NOMO-1 treated with dmso at 0.1 percent for 144 hours (cell line): ENCODE data around the gene FADD.
"Not testable (repeated sequence)": the region's sequence is repeated elsewhere in the genome, so short reads cannot be mapped to it uniquely, and the experiment has no call there.

Experiments
- DNase-seq: peaks from one replicate; lab custom pipeline; 2025; ENCODE audit not compliant: unreplicated experiment; lab: John Stamatoyannopoulos, UW

FADD gene

DNA sequence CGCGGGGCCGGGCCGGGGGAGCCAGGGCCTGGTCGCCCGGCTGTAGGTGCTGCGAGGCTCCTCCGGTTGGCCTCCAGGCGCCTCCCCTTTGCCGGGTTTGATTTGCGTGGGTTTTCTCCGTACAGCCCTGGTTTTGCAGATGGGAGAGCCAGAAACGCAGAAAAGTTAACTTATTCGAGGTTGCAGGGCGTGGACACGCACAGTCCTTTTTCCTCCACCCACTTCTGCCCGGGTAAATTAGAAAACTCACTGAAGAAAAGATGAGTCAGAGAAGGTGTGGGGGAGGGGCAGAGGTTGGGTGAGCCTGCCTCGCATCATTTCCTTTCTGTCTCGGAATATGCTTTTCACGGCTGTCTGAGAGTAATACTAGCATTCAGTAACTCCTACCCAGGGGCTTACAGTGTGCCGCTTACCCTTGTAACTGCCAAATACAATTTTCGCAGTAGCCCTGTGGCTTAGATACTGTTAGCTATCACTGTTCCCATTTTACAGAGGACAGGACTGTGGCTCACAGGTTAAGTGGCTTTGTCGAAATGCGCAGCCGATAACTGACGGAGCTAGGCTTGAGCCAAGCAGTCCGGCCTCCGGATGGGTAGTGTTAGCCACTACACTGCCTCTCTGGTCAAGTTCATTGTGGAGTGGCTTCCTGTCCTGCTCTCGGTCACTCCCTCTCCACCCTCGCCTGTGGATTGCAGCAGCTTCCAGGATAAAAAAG lies 812 bp downstream of the FADD start:
- peak; percentile 77 for DNase-seq

DNA sequence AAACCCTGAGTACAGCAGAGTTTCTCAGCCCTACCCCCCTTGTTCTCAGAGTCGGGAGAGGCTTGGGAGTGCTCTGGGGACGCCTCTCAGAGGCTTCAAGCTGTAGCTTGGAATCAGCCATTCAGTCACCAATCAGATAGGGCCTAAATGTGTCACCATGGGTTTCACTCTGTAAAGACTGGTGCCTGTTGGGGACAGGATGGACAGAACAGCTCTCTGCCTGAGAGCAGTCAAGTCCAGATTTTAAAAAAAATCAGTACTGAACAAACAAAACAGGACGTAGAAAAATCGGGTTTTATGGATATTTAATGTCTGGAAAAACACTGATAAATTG lies 1.3 kb downstream of the FADD start:
- DNase-seq: no peak

DNA sequence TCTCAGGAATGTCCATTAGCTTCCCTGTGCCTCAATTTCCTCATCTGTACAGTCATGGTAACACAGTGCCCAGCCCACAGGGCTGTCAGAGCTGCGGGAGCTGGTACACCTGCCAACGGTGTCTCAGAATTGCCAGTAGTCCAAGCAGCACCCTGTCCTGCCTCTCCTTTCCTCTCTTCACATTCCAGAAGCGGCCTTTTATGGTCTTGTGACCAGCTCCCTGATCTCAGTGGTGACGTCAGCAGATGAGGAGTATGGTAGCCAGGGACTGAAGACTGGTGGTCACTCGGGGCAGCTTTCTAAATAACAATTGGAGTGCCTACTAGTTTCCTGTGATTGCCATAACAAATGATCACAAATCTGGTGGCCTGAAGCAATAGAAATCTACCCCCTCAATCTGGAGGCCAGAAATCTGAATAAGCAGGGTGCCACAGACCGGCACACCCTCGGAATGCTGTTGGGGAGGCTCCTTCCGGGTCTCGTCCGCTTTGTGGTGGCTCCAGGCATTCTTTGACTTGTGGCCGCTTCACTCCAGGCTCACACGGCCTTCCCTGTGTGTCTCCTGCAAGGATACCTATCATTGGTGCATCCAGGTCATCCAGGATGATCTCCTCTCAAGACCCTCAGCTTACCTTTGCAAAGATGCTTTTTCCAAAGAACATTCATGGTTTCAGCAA lies 2.1 kb downstream of the FADD start:
- no peak for DNase-seq

DNA sequence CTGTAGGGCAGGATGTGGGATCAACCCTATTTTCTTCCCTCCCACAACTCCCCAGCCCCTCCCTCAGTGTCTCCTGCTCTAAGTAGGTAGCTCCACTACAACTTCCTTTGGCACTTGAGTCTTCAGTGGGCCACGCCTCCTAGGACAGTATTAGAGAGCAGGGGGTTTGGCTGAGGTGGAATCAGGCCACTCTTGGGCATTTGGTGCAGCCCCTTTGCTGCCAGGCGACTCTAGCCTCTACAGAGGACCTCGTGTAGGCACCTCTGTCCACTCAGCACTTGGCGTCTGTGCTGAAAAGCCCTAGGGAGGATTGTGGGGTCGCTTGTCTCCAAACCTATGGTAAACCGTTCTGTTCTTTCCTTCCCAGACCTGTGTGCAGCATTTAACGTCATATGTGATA lies 2.7 kb downstream of the FADD start:
- DNase-seq: no peak

DNA sequence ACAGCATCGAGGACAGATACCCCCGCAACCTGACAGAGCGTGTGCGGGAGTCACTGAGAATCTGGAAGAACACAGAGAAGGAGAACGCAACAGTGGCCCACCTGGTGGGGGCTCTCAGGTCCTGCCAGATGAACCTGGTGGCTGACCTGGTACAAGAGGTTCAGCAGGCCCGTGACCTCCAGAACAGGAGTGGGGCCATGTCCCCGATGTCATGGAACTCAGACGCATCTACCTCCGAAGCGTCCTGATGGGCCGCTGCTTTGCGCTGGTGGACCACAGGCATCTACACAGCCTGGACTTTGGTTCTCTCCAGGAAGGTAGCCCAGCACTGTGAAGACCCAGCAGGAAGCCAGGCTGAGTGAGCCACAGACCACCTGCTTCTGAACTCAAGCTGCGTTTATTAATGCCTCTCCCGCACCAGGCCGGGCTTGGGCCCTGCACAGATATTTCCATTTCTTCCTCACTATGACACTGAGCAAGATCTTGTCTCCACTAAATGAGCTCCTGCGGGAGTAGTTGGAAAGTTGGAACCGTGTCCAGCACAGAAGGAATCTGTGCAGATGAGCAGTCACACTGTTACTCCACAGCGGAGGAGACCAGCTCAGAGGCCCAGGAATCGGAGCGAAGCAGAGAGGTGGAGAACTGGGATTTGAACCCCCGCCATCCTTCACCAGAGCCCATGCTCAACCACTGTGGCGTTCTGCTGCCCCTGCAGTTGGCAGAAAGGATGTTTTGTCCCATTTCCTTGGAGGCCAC lies 3.3 kb downstream of the FADD start:
- DNase-seq: no peak

DNA sequence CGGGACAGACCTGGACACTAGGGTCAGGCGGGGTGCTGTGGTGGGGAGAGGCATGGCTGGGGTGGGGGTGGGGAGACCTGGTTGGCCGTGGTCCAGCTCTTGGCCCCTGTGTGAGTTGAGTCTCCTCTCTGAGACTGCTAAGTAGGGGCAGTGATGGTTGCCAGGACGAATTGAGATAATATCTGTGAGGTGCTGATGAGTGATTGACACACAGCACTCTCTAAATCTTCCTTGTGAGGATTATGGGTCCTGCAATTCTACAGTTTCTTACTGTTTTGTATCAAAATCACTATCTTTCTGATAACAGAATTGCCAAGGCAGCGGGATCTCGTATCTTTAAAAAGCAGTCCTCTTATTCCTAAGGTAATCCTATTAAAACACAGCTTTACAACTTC lies 3.9 kb downstream of the FADD start:
- no peak for DNase-seq

DNA sequence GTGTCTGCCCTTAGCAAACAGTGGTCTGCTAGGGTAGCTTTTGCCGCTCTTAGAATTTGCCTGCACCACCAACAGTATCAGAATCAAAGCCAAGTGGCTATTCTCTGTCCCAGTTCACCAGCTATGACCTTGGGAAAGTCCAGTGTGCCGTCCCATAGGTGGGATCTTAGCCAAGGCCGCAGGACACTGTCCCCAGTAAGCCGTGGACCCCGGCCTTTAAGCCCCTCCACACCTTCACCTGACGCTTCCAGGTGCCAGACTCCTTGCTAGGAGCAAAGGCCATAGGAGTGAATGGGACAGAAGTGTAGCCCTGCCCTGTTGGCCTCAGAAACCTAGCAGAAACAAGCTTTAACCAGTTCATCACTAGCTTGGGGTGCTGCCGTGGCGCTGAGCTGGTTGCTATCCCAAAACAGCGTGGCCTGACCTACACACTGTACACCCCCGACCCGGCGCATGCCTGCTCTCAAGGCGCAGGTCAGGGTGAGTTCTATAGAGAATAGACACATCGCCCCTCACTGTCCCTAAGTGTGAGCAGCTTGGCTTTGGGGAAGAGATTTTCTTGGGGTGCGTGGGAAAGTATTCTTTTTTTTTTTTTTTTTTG lies 4.5 kb downstream of the FADD start:
- no peak for DNase-seq

DNA sequence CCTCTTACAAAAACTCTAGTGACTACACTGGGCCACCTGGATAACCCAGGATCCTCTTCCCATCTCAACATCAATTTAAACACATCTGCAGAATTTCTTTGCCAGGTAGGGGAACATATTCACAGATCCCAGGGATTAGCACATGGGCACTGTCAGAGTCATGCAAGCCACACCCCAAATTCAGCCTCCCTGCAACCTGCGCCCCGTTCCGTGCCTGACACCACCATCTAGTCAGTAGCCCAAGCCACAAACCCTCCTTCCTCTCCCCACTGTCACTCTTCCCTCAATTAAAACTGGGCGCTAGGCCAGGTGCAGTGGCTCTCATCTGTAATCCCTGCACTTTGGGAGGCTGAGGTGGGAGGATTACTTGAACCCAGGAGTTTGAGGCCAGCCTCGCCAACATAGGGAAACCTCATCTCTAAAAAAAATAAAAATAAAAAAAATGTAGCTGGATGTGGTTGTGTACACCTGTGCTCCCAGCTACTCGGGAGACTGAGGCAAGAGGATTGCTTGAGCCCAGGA lies 6.4 kb downstream of the FADD start:
- DNase-seq: no peak

DNA sequence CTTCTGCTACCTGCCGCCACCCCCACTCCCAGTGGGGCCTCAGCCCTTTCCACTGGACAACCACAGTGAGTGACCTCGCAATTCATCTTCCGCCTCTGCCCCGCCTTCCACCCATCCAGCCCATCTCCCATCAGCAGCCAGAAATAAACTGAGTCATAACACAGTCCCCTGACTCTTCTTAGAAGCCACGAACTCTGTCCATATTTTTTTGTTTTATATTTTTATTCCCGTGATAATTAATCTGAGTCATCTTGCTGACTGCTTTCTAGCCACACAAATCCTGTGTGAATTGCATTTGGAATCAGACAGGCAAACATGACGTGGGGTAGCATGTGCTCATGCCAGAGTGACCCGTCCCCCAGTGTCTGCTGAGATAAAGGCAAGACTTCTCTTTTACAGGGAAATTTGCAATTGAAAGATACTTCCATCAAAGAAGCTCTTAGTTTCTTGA lies 7.0 kb downstream of the FADD start:
- DNase-seq: no peak

DNA sequence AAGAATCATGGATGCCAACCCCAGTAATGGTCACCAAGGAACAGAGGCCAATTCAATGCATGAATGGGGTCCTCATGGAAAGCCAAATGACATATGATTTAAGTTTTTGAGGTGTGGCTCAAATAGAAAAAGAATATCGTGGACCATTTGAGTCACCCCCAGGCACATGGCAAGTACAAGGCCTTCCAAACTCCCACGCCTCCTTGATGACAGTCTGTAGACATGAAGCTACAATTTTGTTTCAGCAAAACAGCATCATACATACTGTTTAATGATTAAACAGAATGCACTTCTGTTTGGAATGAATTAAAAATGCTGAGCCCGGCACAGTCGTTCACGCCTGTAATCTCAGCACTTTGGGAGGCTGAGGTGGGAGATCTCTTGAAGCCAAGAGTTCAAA lies 7.4 kb downstream of the FADD start:
- no peak for DNase-seq

DNA sequence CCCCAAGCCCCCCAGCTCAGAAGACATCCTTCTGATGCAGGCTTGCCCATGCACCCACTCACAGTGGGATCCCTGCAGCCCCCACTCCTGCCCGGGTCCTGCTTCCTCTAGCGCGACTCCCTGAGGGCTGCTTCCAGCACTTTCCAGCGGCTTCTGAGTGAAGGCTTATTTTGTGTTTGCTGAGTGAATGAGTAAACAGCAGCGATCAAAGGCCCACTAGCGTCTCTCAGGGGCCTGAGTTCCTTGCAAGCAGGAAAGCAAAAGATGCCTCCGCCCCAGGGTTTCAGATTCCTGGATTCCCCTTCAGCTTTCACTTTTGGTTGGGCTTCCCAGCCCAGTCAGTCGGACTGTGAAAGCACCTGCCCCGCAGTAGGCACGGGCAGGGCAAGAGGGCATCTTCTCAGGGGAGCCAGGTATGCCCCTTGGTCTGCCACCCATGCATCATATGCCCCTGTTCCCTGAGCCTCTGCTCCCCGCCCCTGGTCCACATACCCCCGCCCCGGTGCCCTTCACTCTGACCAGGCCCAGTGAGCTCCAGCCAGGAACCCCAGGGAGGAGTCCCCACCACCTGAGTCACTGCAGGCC lies 9.2 kb downstream of the FADD start:
- no peak for DNase-seq

DNA sequence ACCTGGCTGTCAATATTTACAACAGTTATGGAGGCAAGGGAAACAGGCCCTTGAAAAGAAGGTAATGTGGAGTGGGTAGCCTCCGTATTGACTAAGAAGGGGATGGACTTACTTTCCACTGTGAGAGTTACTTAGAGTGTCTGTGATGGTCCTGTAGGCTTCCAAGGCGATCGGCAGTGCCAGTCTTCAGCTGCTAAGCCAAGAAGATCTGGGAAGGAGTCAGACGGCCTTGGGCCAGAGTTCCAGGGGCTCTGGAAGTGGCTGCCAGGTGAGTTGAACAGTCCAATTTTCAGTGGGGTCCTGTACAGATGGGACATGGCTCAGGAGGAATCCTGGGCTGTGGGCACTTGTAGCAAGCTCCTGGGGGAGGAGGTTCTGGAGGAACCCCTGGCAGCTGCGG lies 14.3 kb downstream of the FADD start:
- not testable (repeated sequence) for DNase-seq

DNA sequence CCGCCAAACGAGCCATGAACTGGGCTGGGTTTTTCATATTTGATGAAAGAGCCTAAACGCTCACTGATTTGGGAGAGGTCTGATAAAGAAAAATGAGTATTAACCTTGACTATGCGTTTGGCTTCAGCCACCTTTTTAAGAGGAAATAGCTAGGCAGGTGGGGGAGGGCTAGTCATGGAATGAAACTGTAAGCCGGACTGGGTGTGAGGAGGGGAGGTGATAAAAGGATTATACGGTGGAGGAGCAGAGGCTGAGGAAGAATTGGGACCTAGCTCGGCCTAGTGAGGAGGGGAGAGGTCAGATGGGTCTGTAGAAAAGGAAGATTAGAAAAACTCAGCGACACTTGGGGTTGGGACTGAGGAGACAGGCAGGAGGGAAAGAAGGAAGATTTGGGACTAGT lies 15.0 kb downstream of the FADD start:
- DNase-seq: not testable (repeated sequence)

DNA sequence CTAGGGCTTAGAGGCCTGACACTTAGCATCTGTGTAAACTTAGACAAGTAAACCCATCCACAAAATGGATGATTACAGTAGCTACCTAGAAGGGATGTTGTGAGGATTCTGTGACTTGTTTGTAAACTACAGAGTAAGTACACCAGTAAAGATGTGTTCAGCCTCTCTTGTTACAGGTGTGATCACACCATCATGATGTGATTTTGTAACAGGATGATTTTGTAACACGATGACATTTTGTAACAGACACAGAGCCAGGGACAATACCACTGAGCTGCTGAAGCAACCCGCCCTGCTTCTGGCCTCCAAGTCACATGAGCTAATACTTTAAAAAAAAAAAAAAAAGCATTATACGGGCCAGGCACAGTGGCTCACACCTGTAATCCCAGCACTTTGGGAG lies 17.0 kb downstream of the FADD start:
- peak; percentile 17 for DNase-seq

DNA sequence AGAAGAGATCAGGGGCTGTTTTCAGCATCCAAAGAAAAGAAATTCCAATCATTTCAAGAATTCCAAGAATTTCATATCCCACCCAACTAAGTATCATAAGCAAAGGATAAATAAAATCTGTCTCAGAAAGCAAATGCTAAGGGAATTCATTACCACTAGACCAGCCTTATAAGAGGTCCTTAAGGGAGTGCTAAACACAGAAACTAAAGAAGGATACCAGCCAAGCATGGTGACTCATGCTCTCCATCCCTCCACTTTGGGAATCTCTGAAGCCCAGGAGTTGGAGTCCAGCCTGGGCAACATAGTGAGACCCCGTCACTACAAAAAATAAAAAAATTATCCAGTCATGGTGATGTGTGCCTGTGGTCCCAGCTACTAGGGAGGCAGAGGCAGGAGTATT lies 17.8 kb downstream of the FADD start:
- DNase-seq: no peak

DNA sequence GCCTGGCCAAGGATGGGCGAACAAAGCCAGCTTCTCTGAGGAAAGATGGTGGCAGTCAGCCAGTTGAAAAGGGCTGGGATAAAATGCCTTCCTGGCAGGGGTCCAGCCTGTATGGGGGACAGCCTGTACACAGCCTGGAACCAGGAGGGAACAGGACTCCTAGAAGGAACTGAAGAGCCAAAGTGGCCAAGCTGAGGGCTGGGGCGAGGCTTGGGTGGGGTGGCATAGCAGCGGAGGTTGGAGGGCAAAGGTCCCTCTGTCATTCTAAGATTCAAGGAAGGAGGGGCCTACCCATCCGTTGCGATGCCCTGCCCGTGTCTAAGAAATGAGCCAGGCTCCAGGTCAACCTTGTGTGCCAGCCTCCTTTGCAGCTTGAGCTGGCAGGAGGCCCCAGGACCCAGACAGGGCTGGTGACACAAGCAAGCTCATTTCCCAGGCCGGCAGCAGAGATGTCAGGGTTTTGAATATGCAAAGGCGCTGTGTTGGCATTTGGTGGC lies 22.6 kb downstream of the FADD start:
- DNase-seq: no peak

DNA sequence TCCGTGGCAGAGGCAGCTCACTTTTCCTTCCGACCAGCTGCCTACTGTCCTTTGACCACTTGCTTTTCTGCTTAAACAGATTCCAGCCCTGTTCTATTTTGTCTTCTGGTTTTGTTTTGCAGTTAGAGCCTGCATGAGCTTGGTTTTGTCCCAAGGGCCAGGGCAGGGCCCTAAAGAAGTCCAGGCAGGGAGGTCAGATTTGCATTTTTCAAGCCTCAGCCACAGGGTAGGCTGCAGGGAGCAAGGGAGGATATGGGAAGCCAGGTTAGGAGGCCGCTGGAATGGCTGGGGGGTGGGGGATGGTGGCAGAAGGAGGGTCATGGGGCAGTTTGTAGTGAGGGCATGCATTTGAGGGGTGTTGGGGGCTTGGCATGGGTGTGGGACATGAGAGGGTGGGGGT lies 23.1 kb downstream of the FADD start:
- DNase-seq: no peak

DNA sequence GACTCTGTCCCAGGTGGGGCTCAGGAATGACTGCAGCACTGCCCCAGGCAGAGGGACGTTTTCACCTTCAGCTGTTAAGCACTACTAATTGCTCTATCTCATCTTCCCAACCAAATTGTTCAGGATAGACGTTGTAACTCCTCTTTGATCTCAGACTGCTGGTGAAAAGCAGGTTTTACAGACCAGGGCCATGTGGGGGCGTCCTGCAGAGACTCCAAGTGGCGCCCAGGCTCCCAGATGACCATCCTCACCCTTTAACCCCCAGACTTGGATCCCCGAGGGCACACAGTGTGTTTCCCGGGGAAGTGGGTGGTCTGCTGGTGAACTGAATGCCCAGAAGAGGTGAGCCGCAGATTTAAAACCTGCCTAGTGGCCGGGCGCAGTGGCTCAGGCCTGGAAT lies 23.9 kb downstream of the FADD start:
- no peak for DNase-seq

DNA sequence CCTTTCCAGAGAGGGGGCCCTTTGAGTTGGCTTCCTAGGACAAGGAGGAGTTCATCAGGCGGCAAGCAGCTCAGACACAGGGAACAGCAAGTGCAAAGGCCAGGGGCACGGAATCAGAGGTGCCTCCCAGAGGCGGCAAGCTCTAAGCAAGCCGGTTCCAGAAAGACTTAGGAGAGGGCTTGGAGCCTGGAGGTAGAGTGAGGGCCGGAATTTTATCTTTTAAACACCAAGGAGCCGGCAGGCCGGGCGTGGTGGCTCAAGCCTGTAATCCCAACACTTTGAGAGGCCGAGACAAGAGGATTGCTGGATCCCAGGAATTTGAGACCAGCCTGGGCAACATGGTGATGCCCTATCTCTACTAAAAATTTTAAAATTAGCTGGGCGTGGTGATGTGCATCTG lies 26.6 kb downstream of the FADD start:
- DNase-seq: no peak

DNA sequence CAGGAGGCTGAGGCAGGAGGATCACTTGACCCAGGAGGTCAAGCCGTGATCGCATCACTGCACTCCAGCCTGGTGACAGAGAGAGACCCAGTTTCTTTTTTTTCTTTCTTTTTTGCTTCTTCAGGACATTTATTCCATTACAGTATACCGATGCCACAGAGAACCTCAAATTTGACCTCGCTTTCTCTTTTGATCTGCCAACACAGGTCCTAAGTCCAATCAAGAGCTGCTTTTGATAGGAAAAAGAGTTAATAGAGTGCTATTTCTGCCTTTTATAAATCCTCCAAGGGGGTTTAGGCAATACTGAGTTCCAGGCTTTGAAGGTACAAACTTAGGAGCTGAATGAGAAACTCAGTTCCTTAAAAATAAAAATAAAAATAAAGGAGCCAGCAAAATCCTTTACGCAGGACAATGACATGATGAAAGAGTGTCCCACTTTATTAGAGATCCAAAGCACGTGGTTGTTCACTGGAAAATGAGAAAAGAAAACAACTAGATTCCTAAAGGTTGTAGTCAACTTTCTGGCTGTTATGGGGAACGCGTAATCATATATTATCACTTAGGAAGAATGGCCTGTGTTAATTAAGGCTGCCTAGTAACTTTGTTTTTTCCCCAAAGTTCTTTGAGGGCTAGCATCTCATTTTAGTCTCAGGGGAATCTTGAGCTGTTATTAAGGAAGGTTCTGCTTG lies 27.2 kb downstream of the FADD start:
- no peak for DNase-seq
